Measurements from ENCODE around the gene DOK6. TPM values are rescaled to one million over a fixed set of nuclear protein-coding genes. Genes with fewer than 3 reads are reported as not detected.

The DOK6 gene
- total RNA-seq, 1 donor from 2014 or later: 0.67 TPM

DNA sequence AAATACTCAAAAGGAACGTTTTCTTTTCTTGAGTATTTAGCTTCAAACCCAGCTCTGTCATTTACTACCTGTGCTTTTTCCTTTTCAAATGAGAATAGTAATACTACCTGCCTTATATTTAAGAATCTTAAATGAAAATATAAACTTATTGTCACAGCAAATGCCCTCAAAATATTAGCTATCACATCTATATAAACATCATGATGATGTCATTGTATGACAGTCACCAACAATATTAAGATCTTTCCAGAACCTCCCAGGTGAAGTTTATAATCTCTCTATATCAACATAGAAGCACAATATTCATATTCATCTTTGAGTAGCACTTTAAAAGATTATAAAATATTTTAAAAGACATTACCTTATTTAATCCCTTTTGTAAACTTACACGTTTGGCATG, 92.2 kb downstream of the DOK6 start:
- no peak for DNase-seq (ENCODE audit: low read depth)
- no peaks in the 10 kb centered on the region for H3K36me3 ChIP-seq (ENCODE audit: control insufficient read depth, insufficient read depth, low read length)
- TF ChIP-seq, protein P1, sequence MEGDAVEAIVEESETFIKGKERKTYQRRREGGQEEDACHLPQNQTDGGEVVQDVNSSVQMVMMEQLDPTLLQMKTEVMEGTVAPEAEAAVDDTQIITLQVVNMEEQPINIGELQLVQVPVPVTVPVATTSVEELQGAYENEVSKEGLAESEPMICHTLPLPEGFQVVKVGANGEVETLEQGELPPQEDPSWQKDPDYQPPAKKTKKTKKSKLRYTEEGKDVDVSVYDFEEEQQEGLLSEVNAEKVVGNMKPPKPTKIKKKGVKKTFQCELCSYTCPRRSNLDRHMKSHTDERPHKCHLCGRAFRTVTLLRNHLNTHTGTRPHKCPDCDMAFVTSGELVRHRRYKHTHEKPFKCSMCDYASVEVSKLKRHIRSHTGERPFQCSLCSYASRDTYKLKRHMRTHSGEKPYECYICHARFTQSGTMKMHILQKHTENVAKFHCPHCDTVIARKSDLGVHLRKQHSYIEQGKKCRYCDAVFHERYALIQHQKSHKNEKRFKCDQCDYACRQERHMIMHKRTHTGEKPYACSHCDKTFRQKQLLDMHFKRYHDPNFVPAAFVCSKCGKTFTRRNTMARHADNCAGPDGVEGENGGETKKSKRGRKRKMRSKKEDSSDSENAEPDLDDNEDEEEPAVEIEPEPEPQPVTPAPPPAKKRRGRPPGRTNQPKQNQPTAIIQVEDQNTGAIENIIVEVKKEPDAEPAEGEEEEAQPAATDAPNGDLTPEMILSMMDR (IDR thresholded peaks at IDR 0.05; ENCODE audit: insufficient read depth, low read length, poor library complexity, severe bottlenecking): no peak
- H3K4me3 ChIP-seq (ENCODE audit: low read depth, low read length): no peak overlapping the region
- no peaks in the 10 kb centered on the region for H3K27me3 ChIP-seq (ENCODE audit: control insufficient read depth, insufficient read depth, low read length)

DNA sequence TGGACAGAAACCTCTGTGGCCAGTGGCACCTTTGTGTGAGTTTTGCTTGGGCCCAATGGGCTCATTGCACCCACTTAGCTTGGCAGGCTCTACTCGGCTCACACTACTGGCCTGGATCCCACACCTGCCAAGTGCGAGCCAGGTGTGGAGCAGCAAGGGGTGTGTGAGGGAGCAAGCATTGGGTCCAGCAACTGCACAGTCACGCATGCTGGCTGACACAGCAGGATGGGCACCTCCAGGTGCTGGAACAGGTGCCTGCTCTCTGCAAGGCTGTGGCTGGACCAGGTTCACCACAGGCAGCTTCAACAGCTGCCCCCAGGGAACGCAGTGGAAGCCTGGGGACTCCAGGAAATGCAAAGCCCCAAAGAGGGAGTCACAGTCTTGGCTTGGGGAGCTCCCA, 94.2 kb downstream of the DOK6 start:
- Histone ChIP-seq H3K36me3 (ENCODE audit: control insufficient read depth, insufficient read depth, low read length) (no peaks in the 10 kb centered on the region), H3K27me3 (ENCODE audit: control insufficient read depth, insufficient read depth, low read length) (no peaks in the 10 kb centered on the region), H3K4me3 (ENCODE audit: low read depth, low read length) (no peak overlapping the region)
- no peak for DNase-seq (ENCODE audit: low read depth)
- TF ChIP-seq, protein P1 (IDR thresholded peaks at IDR 0.05; ENCODE audit: insufficient read depth, low read length, poor library complexity, severe bottlenecking): no peak

DNA sequence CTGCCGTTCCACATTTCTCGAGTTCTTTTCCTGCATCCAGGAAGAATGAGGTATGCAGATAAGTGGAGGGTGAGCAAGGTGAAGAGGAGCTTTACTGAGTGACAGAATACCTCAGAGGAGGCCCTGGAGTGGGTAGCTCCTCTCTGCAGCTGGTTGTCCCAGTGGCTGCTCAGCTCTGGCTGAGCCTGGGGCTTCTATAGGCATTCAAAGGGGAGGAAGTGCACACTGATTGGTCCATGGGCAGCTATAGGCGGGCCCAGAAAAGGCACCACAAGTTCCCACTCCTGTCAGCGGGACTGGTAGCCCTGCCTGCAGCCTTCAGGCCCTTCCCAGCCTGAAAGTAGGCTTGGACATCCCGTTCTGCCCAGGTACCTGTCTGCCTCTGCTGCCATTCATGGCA, 94.7 kb downstream of the DOK6 start:
- Histone ChIP-seq H3K27me3 (ENCODE audit: control insufficient read depth, insufficient read depth, low read length) (no peaks in the 10 kb centered on the region), H3K4me3 (ENCODE audit: low read depth, low read length) (no peak overlapping the region), H3K36me3 (ENCODE audit: control insufficient read depth, insufficient read depth, low read length) (no peaks in the 10 kb centered on the region)
- no peak for DNase-seq (ENCODE audit: low read depth)
- TF ChIP-seq, protein P1 (IDR thresholded peaks at IDR 0.05; ENCODE audit: insufficient read depth, low read length, poor library complexity, severe bottlenecking): no peak

DNA sequence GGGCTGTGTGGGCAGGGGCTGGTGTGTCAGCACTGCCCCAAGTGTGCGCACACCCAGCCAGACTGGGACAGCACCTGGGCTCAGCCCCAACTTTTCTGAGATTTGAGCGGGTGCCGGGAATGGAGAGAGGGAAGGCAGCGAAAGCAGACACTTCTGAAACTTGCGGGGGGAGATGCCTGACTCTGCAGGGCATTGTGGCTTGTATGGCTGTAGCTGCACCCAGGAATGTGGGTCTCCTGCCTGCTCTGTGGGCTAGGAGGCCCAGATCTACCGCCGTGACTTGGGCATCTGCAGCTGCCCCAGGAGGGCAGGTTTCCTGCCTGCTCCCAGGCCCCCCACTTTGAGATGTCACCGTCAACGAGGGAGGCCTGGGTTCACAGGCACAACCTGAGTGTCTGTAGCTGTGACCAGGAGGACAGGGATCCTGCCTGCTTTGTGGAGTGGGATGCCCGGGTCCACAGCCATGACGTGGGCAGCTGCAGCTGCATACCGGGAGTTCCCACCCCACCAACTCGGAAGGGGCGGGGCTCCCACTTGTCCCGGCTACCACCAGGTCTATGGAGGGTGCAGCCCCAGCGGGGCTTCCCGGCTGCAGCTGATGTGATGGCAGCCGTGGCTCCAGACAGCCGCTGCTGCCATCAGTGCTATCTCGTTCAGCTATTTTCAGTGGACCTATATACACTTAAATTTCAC, 95.3 kb downstream of the DOK6 start:
- DNase-seq (ENCODE audit: low read depth): no peak
- H3K4me3 ChIP-seq (ENCODE audit: low read depth, low read length): no peak overlapping the region
- TF ChIP-seq, protein P1 (IDR thresholded peaks at IDR 0.05; ENCODE audit: insufficient read depth, low read length, poor library complexity, severe bottlenecking): no peak
- no peaks in the 10 kb centered on the region for H3K27me3 ChIP-seq (ENCODE audit: control insufficient read depth, insufficient read depth, low read length)
- no peaks in the 10 kb centered on the region for H3K36me3 ChIP-seq (ENCODE audit: control insufficient read depth, insufficient read depth, low read length)

DNA sequence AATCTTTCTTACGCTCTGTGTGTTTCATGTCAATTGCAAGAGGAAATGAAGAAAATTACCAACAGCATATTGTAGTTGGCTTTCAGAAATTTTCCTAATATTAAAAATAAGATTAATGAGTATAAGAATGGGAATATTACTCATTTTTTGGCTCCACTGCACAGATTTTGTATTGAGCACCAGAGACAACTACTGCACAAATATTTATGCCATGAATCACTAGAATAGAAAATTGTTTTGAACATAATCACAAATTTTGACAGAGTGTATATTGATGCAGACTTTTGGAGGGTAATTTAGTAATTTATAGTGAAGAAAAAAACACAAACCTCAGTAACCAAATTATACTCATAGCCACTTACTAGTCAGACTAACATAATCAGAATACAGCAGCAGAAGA, 118.3 kb downstream of the DOK6 start:
- no peaks in the 10 kb centered on the region for H3K27me3 ChIP-seq (ENCODE audit: control insufficient read depth, insufficient read depth, low read length)
- DNase-seq (ENCODE audit: low read depth): no peak
- H3K4me3 ChIP-seq (ENCODE audit: low read depth, low read length): no peak overlapping the region
- TF ChIP-seq, protein P1 (IDR thresholded peaks at IDR 0.05; ENCODE audit: insufficient read depth, low read length, poor library complexity, severe bottlenecking): no peak
- no peaks in the 10 kb centered on the region for H3K36me3 ChIP-seq (ENCODE audit: control insufficient read depth, insufficient read depth, low read length)

DNA sequence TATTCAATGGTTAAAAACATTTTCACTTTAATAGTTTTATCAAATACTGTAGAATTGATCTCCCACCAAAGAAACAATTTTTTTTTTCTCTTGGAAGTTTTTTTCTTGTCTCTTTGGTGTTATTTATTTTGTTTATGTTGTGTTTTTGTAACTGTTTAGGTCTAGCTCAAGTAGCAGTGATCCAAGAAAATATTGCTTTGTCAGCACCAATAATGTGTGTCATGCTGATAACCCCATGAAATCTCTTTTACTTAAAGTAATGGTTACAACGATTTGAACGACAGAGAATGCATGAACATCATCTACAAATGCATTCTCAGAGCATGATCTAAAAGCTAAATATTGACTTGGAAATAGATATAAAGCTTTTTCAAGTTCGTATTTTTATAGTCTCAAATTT, 122.9 kb downstream of the DOK6 start:
- TF ChIP-seq, protein P1 (IDR thresholded peaks at IDR 0.05; ENCODE audit: insufficient read depth, low read length, poor library complexity, severe bottlenecking): no peak
- Histone ChIP-seq H3K4me3 (ENCODE audit: low read depth, low read length) (no peak overlapping the region), H3K36me3 (ENCODE audit: control insufficient read depth, insufficient read depth, low read length) (no peaks in the 10 kb centered on the region), H3K27me3 (ENCODE audit: control insufficient read depth, insufficient read depth, low read length) (no peaks in the 10 kb centered on the region)
- no peak for DNase-seq (ENCODE audit: low read depth)

All from kidney epithelial cell (primary cell).